Activated T-helper 9 cell treated with anti-CD3 and anti-CD28 coated beads, Interleukin-2, amount 50 U/mL, for 16 hours (primary cell): ENCODE data around the gene EFHC1.

Source experiments
- DNase-seq: peaks from one replicate; pipeline ENCODE4 v3.0.0-alpha.2; 2020; ENCODE audit warnings: low read depth

The EFHC1 gene

GRCh38 chr6:52503323-52503747 lies 83.2 kb downstream of the EFHC1 start:
- no peak for DNase-seq

GRCh38 chr6:52503851-52504781 lies 84.0 kb downstream of the EFHC1 start:
- DNase-seq: no peak

DNA sequence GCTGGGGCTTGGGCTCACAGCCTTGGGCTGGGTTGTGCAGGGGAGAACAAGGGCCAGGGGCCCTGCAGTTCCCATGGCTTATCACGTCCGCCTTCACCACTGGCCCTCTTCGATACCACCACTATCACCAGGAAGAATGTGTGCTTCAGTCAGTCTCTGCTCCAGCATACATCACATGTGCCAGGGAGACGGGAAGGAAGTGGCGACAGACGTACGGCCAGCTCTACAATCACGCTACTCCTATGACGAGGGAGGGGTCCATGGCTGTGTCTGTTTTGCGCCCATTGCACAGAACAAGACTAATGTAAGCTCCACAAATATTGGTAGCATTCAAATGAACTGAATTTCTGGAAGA lies 84.6 kb downstream of the EFHC1 start:
- DNase-seq: no peak

DNA sequence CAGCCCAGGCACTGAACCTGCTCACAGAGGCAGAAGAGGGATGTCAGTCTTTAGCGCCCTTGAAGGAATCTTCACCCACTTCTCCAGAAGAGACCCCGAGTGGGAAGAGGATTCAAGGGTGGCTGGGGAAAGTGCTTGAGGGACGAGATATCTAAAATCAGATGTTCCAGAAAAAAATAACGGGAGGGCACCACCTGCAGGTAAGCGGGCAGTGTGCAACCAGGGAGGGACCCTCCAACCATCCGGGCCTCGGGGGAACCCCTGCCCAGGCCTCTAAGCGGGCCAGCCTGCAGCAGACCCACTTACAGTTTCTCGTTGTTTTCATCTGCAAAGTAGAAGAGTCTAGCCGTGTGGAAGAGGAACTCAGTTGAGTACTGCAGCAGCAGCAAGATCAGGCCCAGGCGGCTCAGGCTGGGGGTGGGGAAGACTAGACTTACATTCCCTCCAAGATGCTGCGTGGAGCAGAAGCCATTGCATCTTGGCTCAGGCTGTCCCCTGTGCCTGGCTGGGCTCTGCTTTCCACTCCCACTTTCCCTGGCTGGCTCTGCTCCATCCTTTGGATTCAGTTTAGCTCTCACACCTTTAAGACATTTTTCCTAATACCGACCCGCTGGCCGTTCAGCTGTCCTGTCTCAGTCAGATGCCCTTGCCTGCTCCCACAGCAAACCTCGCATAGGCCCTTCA lies 85.7 kb downstream of the EFHC1 start:
- DNase-seq: no peak

- DNase-seq: no peak
Observed at GRCh38 chr6:52506476-52506875, 86.3 kb downstream of the EFHC1 start.

- DNase-seq: no peak
Observed at GRCh38 chr6:52507557-52508260, 87.6 kb downstream of the EFHC1 start.

DNA sequence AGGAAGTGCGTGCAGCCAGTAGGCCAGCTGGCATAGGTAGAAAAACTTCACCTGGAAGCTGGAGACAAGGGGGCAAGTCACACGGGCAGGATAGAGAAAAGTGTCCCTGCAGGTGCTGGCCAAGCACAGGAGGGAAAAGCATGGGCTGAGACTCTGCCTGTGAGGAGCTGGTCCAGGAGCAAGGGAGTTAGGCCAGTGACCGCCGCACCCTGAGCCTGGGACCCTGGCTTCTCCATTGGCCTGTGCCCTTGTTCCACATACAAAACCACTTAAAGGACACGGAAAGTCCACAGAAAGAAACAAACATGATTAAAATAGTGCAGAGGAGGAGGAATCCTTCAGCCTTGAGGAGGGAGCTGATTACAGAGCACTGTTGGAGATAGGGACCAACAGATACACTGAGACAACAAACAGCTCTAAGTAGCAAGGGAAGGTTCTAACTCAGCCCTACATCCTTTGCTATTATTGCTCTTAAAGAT lies 88.2 kb downstream of the EFHC1 start:
- no peak for DNase-seq

DNA sequence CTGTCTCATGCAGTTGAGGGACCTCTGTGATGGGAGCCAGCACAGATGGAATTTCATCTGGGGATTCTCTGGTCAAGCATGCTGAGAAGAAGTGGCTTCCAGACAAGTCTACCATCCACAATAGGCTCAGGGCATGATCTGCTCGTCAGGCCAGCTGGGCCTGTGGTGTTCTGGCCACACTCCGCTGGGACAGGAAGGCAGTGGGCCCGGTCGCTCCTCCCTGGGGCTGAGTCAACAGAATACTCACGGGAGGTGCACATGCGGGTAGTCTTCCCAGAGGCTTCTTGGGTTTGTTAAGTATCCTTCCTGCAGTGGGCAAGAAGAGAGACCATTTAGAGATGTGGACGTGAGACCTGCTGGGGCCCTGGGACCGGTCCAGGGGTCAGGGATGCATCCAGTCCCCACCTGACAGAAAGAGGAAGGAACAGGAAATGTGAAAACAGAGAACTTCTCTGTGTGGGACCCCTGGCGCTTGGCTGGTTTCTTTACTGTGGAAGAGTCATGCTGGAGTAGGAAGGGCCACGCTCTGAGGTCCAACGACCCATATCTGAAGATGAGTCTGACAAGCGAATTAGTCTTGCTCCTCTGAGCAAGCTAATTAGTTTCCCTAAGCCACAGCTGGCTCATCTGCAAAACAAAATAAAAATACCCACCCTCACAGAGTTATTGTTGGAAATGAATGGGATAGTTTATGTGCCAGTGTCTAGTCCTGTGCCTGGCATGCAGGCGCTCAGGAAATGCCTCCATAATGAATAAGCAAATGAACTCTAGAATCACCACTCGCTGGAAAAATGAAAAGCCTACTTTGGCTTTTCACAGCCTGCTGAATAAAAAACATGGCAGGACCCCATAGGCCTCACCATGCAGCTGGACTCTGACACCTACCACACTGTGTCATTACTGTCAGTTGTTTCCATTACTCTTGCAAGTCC lies 89.4 kb downstream of the EFHC1 start:
- no peak for DNase-seq

DNA sequence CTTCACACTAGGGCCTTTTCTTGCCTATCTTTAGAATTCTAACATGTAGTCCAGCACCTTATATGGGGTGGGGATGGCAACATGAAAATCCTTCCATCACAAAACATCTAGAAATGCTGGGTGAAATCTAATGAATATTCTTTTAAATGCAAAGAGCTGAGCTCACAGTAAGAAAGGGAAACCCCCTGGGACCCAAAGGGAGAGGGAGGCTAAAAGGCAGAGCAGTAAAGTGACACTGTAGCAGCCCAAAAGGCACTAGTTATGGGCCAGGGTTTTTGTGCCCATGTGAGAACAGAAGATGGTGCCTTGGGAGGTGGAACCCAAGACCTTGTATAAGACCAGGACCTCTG lies 90.0 kb downstream of the EFHC1 start:
- DNase-seq: no peak

DNA sequence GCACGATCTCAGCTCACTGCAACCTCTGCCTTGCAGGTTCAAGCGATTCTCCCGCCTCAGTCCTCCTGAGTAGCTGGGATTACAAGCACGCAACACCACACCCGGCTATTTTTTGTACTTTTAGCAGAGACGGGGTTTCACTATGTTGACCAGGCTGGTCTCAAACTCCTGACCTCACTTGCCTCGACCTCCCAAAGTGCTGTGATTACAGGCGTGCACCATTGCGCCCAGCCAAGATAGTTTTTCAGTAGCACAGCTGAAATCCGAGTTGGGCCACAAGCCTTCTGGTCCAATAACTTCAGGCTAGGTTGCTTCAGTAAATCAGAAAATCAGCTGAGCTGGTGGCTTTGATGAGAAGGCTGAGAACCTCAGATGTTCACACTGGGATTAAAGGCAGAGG lies 91.0 kb downstream of the EFHC1 start:
- DNase-seq: no peak

- DNase-seq: no peak
Observed at GRCh38 chr6:52511572-52512151, 91.5 kb downstream of the EFHC1 start.

DNA sequence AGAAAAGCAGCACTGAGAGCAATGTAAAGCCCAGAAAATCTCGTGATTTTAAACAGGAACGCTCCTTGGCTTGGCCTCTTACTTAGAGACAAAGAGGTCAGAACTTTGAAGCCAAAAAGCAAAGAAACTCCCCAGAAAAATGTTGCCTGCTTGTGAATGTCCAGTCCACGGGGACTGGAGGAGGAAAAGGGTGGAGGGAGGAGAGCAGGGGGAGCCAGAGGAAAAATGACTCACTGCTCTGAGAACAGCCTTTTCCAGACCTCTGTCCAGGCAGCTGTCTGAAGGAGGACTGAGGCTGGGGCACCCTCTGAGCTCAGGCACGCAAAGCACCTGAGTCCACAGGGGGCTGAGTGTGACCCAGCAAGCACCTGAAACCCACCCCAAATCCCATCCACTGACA lies 92.1 kb downstream of the EFHC1 start:
- no peak for DNase-seq

DNA sequence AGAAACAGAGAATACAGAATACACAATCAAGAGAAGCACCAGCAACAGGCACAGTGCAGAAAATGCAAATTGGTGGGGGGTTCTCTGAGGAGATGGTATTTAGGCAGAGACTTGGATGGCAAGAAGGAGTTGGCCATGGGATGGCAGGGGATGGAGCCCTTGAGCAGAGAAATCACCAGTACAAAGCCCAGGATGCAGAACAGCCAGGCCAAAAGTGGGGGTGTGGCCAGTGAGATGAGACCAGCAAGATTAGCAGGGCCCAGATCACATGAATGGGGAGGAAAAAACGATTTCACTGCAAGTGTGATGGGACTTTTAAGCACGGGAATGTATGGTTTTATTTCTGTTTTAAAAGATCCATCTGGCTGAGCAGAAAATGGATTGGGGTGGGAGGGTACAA lies 93.3 kb downstream of the EFHC1 start:
- DNase-seq: no peak

DNA sequence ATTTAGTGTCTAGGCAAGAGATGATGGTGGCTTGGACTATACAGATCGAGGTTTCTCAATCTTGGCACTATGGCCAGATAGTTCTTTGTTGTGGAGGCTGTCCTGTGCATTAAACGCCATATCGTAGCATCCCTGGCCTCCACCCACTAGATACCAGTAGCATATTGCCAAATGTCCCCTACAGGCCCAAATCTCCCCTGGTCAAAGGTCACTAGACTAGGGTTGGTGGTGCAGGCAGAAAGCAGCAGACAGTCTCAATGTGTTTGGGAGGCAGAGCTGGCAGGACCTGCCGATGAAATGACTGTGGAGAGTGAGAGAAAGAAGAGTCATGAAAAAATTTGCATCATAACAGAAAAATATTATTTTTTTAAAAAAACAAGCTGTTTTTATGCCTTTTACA lies 93.8 kb downstream of the EFHC1 start:
- no peak for DNase-seq

DNA sequence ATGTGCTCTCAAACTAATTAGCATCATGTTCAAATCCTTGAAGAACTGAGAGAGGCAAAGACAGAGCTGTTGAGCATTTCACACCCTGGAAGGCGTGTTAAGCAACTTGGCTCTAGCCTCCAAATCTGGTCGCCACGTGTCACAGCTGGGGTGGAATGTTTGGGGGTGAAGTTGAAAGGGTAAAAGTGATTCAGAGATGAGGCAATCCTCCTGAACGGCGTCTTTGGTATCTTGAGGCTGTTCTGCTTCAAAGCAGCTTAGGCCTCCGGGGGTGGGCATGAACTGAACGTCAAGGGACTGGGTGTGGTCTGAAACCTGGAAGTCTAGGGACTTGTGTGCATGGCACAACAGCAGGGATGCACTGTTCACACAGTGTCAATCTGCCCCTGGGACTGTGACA lies 94.4 kb downstream of the EFHC1 start:
- no peak for DNase-seq

DNA sequence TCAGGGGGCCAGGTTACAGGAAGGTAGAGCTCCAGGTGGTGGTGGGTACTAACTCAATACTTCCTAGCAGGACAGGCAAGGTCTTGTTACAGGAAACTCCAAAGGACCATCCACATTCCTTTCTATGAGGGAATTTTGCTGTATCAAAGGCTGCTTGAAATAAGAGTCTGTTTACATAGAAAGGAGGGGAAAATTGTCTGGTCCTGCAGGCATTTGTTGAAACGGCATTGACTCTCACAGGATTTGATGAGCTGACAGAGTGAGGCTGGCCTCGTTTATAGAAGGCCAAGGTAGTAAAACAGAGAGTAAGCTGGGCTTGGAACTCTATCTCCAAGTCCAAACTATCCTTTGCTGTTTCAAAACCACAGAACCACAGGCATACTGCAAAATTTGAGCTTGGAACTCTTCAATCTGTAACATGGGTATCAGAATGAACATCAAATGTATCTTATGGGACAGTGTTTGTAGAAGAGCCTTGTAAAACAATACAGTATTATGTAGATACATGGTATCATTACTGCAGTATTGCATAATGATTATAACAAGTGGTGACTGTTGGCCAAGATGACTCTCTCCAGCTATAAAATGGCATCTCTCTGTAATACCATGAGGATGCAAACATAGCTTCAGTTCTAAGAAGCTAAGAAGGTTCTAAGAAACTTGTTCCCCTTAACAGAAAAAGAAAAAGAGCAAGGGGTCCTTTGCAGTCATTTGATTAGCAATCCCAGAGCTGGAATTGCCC lies 95.2 kb downstream of the EFHC1 start:
- DNase-seq: no peak

DNA sequence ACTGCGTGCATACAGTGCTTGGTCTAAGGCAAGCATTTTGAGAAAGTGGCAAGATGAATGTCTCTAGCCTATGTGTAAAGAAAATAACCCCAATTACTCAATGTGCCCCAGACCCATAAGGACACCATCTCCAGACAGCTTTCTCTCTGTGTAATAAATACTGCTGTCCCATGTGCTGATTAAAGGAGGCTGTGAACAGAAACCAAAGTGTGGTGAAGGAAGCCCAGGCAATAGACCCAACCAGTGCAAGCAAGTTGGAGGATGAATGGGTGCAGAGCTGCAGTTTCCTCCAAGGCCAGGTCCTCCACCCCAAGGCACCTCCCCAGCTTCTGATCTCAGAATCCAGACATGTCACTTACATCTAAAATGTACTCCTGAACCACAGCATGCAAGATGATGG lies 96.1 kb downstream of the EFHC1 start:
- no peak for DNase-seq

- DNase-seq: no peak
Observed at GRCh38 chr6:52516943-52517342, 96.8 kb downstream of the EFHC1 start.

DNA sequence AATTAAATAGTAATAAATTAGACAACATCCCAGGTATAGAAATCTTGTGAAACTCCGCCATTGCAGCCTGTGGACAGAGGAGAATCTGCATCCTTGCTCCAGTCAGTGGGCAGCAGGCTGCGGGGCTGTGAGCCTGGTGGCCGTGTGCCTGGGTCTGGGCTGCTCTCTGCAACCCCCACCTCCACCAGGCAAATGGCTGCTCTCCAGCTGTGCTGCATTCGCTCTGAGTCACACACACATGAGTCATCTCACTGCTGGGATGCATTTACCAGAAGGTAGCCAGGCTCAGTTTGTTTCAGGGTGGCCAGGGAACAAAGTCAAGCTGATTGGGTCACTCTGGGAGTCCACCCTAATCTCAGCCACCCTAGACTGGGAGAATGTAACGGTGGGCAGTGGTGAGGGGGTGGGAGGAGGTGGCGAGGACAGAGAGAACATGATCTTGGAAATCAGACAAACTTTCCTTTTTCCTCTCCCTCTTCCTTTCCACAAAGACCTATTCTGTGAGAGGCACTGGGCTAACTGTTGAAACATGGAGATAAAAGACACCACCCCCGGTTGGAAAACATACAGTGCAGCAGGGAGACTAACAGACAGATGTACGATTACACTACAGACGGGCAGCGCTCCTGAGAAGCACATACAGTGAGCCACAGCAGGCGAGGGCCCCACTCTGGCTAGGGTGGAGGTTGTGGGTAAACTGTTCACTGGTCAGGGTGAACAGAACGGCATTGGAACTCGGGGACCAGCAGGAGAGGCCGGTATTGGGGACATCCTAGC lies 97.5 kb downstream of the EFHC1 start:
- no peak for DNase-seq
